Choroid plexus epithelial cell (primary cell): Measurements from ENCODE around the gene CBX6.

Source experiments
- DNase-seq: peaks from one replicate; pipeline ENCODE4 v3.0.0-alpha.2; 2010; ENCODE audit warnings: low read depth
- H3K4me3 ChIP-seq: 2 replicates; pipeline ENCODE4 v1.5.1; 2011; ENCODE audit warnings: low read depth, mild to moderate bottlenecking, control low read depth, low read length, moderate library complexity
- CTCF ChIP-seq: conservative IDR thresholded peaks from 2 replicates; pipeline ENCODE4 v1.5.1; 2011; ENCODE audit warnings: low read depth, mild to moderate bottlenecking, control low read depth, inconsistent platforms, low read length, moderate library complexity

CBX6 gene

GRCh38 chr22:38820020-38820419 is 52.0 kb downstream of the CBX6 start:
- no peak for TF ChIP-seq CTCF
- DNase-seq = no peak
- no peak overlapping the region for H3K4me3 ChIP-seq

- no peak overlapping the region for H3K4me3 ChIP-seq
These were observed 52.6 kb downstream of the CBX6 start for GRCh38 chr22:38819387-38819940.

GRCh38 chr22:38817196-38817595 is 54.8 kb downstream of the CBX6 start:
- no peak for DNase-seq
- TF ChIP-seq CTCF = no peak
- H3K4me3 ChIP-seq = no peak overlapping the region

More at GRCh38 chr22:38819387-38819940, 52.6 kb downstream of the CBX6 start:
- no peak for TF ChIP-seq CTCF
- DNase-seq = no peak

- H3K4me3 ChIP-seq = no peak overlapping the region
- no peak for DNase-seq
- TF ChIP-seq CTCF = no peak
These were observed 56.2 kb downstream of the CBX6 start for GRCh38 chr22:38815842-38816241.
